IPS-18c (cell line): ENCODE measurements around the gene CNPY1.

Experiments used
- H3K4me3 ChIP-seq: 2 replicates; pipeline ENCODE4 v1.7.0; 2013; ENCODE audit warnings: low read depth, mild to moderate bottlenecking, low read length, moderate library complexity; ENCODE audit not compliant: insufficient read depth
- H3K9me3 ChIP-seq: one replicate; pipeline ENCODE4 v1.6.1; 2013; ENCODE audit warnings: mild to moderate bottlenecking, low read length, moderate library complexity; ENCODE audit not compliant: control insufficient read depth, insufficient read depth

The CNPY1 gene

DNA sequence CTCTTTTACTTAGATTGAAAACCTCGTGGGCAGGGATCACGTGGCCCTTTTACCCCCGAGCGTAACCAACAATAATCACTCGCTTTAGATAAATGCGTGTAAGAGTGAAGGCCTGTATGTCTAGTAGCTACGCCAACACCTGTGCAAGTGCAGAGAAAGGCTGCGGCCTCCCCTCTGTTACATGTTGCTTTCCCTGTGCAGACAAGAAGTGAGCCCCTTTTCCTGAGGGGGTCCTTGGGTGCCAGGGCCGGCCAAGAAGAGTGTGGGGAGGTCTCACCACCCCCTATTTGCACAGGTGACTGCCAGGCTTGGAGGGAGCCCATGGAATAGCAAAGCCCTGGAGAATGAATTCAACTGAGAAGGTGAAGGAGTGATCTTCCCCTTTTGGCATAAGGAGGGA, 35.6 kb upstream of the CNPY1 start:
- H3K9me3 ChIP-seq = no peaks in the 10 kb centered on the region
- H3K4me3 ChIP-seq = no peak overlapping the region

DNA sequence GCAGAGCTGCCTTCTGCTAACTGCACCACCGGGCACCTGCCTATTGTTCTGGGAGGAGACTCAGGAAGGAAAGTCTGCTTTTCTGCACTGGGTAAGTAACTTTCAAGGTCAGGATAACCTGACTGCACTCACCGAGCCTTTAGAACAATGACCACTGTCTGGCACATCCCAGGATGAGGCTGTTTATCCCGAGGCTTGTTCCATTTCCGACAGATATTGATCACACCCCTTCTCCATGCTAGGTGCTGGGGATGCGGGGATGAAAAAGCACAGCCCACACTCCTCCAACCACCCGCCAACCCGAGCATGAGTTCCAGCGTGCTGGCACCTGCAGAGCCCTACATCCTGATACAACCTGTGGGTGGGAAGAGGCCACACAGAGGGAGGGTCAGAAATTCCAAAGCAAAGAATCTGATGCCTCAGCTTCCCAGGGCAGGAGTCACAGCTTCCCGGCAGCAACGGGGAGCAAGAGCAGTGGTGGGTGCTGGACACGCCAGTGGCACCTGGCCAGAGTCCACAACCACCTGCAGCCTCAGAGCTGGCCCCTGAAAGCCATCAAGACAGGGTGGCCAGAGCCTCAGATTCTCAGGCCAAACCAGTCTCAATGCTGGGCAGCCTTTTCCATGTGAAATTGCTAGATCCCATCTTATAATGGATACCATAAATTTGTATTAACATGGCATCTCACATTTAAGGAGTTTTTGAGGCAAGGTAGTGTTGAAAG, 34.9 kb upstream of the CNPY1 start:
- Histone ChIP-seq H3K4me3 (no peak overlapping the region), H3K9me3 (no peaks in the 10 kb centered on the region)

DNA sequence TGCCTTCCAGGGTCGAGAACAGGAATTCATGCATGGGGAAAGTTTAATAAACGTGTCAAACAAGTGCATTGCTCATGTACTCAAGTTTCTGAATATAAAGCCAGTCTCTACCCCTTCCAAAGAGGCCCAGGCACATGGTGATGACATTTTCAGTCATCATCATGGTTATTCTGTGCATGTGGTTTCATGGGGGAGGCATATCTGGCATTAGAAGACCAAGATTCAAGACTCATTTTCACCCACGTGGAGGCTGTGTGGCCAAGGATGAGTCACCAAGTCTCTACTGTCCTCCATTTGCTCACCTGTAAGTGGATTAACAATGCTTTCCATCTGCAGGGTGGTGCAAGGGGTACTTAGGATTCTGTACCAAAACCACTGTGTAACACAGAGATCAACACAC, 34.0 kb upstream of the CNPY1 start:
- no peaks in the 10 kb centered on the region for H3K9me3 ChIP-seq
- no peak overlapping the region for H3K4me3 ChIP-seq

DNA sequence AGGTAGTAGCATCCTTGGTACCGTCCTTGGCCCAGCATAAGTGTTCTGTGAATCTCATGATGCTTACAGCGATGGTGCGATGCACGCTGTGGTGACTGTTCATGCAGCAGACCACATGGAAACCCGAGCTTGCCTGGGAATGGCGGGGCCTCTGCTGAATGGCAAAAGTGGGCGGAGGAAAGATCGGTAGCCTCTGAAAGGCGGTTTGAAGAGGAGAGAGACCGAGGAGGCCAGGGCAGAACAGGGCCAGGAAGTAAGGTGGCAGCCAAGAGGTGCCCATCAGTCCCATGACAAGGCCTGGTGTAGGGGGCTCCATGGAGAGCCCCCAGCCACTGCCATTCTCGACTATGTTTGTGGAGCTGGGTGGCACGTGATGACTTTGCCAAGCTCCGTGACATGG, 33.2 kb upstream of the CNPY1 start:
- Histone ChIP-seq H3K4me3 (no peak overlapping the region), H3K9me3 (no peaks in the 10 kb centered on the region)

DNA sequence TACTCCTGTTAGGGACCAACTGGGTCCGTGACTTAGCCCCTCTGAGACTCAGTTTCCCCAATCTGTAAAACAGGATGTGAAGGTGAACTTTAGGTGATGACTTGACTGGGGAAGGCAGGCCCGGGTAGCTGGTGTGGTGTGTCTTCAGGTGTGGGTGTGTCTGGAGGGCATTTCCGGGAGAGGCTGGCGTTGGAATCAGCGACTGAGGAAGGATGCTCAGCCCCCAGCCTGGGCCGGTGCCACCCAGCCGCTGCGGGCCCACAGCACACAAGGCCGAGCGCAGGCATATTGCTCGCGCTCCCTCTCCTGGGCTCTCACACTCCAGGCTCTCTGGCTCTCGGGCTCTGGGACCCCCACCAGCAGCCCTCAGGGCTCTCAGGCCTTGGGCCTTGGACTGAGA, 31.7 kb upstream of the CNPY1 start:
- Histone ChIP-seq H3K4me3 (no peak overlapping the region), H3K9me3 (no peaks in the 10 kb centered on the region)

DNA sequence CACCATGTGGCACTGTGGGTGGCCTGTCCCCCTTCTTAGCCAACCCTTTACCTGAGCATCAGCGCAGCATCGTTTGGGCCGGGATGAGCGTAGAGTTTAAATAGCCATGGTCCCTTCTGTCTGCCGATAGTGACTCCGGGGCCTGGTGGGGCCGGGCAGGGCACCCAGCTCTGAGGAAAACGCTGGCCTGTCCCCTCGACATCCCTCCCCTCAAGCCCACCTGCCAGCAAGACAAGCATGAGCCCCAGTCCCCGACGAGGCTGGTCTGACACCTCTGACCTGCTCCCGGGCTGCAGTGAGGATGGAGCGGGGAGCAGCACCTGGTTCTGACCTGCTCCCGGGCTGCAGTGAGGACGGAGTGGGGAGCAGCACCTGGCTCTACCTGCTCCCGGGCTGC, 31.1 kb upstream of the CNPY1 start:
- no peak overlapping the region for H3K4me3 ChIP-seq
- H3K9me3 ChIP-seq = no peaks in the 10 kb centered on the region

DNA sequence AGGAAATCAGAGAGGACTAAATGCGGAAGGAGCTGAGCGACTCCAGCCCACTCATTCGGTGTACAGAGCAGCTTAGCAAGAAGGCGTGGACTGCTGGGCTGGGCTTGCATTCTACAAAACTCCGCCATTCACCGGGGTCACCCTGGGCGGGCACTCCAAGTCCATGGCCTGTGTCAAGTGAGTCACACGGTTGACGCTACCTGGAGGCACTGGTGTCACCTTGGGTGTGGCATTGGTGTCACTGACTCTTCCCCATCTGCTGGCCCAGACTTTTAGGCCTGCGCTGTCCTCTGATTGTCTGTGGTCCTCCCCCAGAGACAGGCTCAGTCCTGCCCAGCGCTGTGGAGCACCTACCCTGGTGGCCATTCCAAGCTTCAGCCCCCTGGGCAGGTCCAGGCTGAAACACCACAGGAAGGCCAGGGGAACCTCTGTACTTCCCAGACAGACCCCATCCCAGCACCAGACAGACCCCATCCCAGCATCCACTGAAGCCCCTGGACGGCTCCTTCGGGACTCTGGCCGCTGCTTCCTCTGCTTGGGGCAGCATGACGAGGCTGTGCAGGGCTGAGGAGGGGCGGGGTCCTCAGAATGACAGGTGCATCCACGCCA, 30.6 kb upstream of the CNPY1 start:
- no peak overlapping the region for H3K4me3 ChIP-seq
- H3K9me3 ChIP-seq = no peaks in the 10 kb centered on the region

DNA sequence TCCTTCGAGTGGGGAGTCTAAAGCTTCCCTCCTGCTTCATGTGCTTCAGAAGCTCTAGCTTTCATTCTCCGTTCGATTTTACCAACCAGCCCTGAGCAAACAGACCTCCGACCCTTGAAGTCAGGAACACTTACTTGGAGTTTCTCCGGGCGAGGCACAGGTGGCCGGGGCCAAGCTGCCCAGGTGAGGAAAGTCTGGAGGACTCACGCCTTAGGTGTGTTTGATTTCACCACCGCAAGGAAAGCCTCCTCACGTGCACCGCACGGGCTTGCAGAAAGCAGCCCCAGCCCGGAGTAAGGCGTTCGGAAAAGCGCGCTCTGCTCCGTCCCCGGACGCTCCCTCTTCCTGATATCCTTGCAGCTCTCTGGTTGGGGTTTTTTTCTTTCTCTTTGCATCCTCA, 30.1 kb upstream of the CNPY1 start:
- Histone ChIP-seq H3K9me3 (no peaks in the 10 kb centered on the region), H3K4me3 (no peak overlapping the region)

DNA sequence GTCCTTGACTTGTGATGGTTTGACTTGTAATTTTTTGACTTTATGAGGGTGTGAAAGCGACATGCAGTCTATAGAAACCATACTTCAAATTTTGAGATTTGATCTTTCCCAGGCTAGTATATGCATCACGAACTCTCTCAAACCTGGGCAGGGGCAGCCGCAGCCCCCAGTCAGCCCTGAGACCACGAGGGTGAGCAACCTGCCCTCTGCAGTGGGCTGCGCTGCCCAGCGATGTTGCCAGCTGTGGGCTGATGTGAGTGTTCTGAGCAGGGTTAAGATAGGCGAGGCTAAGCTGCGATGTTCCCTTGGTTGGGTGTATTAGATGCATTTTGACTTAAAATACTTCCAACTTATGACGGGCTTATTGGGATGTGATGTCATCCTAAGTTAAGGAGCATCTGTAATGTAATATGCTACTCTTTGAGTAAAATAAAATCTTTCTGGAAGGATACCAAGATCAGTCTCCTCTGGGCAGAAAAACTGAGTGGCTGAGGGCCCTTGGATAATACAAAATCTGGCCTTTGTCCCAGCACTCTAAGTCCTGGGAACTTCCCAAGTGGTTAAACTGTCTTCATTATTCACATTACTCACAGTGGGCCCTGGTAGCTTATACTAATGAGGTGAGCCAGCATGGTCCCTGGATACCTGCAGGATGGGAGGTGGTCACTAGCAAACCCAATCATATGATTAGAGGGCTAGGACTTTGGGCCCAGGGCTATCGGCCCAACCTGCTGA, 28.4 kb upstream of the CNPY1 start:
- Histone ChIP-seq H3K4me3 (no peak overlapping the region), H3K9me3 (no peaks in the 10 kb centered on the region)

DNA sequence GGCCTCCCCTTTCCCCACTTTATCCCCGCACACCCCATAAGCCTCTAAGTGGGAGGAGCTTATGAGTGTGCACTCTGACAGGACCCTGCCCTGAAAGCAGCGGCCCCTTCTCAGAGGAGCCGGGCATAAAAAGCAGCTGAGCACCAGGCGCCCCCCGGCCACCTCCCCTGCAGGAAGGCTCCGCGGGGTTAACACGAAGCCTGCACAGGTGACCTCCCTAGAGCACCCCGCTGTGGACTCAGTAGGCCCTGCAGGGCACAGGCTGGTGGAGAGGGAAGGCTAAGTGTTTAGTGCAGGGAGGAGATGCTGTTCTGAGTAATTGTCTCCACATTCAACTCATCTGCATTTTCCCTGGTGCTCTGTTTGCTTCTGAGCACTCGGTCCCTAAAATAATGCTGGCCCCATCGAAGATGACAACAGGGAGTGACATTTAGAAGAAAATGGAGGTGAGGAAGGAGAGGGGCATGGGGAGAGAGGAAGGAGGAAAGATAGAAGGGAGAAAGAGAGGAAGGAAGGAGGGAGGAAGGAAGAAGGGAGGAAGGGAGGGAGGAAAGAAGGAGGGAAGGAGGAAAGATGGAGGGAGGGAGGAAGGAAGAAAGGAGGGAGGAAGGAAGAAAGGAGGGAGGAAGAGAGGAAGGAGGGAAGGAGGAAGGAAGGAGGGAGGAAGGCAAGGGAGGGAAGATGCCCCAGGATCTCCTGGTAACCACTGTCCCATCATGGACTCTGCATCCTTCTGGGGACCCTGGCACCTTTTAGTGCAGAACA, 25.4 kb upstream of the CNPY1 start:
- Histone ChIP-seq H3K4me3 (no peak overlapping the region), H3K9me3 (no peaks in the 10 kb centered on the region)

DNA sequence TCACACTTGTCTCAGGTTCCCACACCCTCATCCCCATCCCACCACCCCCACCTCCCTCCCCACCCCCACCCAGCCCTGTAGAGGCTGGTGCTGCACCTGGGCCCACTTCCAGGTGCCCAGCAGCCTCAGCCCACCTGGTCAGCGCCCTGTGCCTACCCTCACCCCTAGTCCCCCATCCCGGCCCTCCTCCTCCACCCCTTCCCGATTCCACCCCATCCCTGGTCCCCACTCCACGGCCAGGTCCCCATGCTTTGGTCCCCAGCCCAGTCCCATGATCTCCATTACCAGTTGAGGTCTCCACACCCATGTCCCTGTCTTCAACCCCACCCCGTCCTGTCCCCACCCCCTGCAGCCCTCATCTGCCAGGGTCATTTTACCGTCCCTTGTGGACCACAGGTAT, 24.6 kb upstream of the CNPY1 start:
- H3K4me3 ChIP-seq = no peak overlapping the region
- H3K9me3 ChIP-seq = no peaks in the 10 kb centered on the region

DNA sequence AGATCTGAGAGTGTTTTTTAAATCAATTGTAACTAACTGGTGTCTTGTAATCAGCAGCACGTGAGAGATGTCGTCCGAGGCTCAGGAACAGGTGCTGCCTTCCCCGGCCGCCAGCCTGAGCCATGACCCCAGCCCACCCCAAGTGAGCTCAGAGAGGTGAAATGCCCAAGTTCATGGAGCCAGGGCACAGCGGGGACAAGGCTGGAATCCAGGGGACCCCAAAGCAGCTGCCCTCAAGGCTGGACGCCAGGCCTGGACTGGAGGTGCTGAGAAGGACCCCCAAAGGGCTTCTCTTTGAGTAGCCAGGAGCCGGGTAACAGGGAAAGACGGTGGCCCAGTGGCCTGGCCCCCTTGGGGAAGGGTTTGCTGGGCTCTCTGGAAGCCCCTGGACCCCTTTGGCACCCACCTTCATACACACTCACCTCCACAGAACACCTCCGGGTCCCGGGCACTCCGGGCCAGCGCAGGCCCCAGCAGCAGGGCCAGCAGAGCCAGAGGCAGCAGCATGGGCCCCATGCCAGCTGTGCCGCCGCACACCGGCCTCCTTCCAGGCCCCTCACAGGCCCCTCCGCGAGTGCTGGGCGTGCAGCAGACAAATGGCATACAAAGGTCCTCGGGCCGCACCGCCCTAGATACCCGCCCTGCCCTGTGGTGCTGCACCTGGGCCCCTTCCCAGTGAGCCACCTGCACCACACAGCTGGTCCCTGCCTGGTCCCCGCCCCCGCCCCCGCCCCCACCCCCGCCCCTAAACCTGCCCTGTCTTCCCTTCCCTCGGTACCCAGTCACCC, 24.0 kb upstream of the CNPY1 start:
- Histone ChIP-seq H3K9me3 (no peaks in the 10 kb centered on the region), H3K4me3 (no peak overlapping the region)

DNA sequence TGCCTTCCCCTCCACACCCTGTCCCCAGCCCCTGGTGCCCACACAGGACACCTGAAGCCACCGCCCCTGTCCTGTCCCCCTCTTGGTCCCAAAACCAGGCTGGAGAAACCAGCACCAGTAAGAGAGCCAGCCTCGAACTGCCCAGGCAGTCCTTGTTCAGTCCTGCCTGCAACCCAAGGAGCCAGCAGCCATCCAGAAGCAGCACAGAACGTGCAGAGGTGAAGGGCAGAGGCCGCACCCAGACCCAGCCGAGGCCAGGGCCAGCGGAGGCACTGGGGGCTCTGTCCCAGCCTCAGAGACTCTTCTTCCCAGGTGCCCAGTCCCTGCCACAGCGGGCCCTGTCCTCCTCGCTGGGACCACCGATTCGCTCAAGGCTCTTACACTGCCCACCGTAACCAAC, 23.3 kb upstream of the CNPY1 start:
- Histone ChIP-seq H3K4me3 (no peak overlapping the region), H3K9me3 (no peaks in the 10 kb centered on the region)

DNA sequence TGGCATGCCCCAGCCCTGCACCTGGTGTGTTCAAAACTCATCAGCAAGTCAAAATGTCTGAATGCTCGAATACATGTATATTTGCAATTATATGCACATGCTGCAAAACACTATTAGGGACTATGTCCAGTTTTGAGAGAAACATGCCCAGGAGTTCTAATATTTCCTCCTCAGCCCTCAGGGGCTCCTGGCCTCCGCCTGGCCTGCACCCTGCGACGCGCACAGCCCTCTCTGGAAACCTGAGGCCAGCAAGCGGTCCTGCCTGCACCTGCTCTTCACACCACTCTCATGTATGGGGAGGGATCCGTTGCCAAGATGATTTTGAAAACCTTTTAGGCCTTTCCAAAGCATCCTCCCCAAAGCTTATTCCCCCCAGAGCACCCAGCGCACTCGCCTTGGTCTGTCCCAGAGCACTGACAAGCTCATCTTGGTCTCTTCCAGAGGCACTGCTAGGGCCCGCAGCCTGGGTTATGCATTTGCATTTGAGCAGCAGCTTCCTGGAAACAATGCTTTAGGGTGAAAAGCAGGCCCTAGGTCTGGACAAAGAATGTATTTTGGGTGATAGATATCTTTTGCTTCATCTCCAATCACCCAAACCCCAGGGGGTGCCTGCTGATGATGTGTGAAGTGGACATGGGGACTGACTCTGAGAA, 22.6 kb upstream of the CNPY1 start:
- Histone ChIP-seq H3K4me3 (no peak overlapping the region), H3K9me3 (no peaks in the 10 kb centered on the region)

DNA sequence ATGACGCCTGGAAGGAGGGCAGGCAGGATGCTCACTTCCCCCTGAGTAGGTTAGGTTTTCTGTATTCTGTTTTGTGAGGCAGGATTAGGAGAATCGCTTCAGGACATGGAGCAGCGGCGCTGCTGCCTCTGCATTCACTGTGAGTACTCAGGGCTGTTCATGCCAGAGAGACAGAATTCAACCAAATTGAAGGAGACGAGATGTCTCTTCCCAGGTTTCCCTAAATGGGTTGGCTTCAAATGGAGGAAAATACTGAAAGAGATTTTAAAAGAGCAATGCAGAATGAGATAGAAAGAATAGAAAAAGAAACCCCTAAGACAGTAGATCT, 21.9 kb upstream of the CNPY1 start:
- Histone ChIP-seq H3K4me3 (no peak overlapping the region), H3K9me3 (no peaks in the 10 kb centered on the region)

DNA sequence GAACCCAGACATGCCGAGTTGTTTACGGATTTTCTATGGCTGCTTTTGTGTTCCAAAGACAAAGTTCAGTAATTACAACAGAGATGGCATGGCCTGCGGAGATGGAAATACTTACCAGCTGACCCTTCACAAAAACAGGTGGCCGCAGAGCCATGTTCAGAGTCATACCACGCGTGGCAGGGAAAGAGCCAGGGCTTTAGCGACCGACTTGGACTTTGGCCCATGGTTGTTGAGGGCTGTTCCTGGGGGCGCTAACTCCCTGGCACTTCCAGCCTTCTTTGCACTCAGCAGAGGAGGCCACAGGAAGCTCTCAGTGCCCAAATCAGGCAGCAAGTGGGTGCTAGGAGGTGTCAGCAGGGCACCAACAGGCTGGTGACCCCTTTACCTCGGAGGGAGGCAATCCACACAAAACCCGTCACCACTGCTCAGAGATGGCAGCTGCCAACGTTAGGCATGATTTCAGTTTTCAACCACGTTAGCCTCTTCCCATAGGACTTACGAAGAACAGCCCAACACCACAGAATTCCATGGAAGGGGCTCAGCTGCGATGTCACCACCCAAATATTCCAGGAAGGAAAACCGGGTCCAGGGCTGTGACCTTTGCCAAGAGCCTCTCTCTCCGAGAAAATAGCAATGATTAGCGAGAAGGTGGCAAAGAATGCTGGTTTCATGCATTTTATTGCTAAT, 21.4 kb upstream of the CNPY1 start:
- H3K4me3 ChIP-seq = no peak overlapping the region
- H3K9me3 ChIP-seq = no peaks in the 10 kb centered on the region
